ENCODE results near the gene DLL3. TPM values are rescaled to one million over a fixed set of nuclear protein-coding genes. Genes with fewer than 3 reads are reported as not detected.

Gene DLL3
- total and polyA plus RNA-seq, 9 of the 15 experiments (the other 6 are each of a cell fraction or from before 2014, with no cell fraction given), result 0.80 to 6.3 (median 1.2) TPM

DNA sequence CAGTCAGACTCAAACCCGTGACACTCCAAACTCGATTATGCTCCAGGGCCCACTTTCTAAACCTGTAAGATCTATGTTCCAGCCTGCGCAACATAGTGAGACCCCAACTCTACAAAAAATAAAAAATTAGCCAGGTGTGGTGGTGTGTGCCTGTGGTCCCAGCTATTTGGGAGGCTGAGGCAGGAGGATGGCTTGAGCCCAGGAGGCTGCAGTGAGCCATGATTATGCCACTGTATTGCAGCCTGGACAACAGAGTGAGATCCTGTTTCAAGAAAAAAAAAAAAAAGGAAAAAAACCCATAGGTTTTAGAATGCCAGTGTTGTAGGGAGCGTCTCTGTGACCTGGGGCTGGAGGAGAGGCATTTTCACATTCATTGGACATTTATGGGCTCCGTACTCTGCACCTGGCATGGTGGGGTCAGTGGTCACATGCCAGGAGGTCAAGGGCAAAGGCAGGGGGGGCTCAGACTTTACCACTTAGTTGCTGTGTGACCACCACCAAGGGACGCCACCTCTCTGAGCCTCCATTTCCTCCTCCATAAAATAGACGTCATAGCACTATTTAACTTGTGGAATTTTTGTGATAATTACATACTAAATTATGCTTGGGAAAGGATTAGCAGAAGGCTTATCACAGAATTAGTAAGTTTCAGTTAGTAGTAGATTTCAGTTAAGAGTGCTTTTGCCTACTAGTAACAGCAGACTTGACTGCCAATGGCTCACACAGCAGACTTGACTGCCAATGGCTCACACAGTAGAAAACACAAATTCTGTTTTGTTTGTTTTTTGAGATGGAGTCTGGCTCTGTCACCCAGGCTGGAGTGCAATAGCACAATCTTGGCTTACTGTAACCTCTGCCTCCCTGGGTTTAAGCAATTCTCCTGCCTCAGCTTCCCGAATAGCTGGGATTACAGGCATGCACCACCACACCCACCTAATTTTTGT is 22.1 kb downstream of the DLL3 start (continued):
- TF ChIP-seq HDAC2 (IDR thresholded peaks at IDR 0.05) (0 out of 2 replicates have a peak, but pooled peaks have one; percentile 20), CEBPB (tag; IDR thresholded peaks at IDR 0.05) (no peak), NEUROD1 (IDR thresholded peaks at IDR 0.05; ENCODE audit: borderline replicate concordance, low read depth, low read length, partially characterized antibody) (no peak), KDM1A (IDR thresholded peaks at IDR 0.05) (peak in 1 of 2 experiments; percentile 45; a peak in 2 of 4 replicates), POLR3G (IDR thresholded peaks at IDR 0.05; ENCODE audit: extremely low read depth, insufficient read length, insufficient replicate concordance) (no peak), ETV6 (IDR thresholded peaks at IDR 0.05; ENCODE audit: borderline replicate concordance in 1 of 2, low read depth in 2 of 2, low read length in 1 of 2) (no peak), ETV6 (CRISPR knock-in tag; IDR thresholded peaks at IDR 0.05; ENCODE audit: borderline replicate concordance) (no peak), ZNF134 (CRISPR knock-in tag; conservative IDR thresholded peaks at IDR 0.05) (no peak), MCM2 (IDR thresholded peaks at IDR 0.05; ENCODE audit: low read depth) (no peak), ZFP36 (IDR thresholded peaks at IDR 0.05; ENCODE audit: low read depth, low read length, partially characterized antibody) (peak; percentile 58), LCOR (CRISPR knock-in tag; IDR thresholded peaks at IDR 0.05) (no peak), RBM34 (IDR thresholded peaks at IDR 0.05; ENCODE audit: borderline replicate concordance, insufficient read depth, low read length) (no peak), ADNP (tag; IDR thresholded peaks at IDR 0.05) (0 out of 2 replicates have a peak, but pooled peaks have one; percentile 22), U2AF1 (optimal IDR thresholded peaks at IDR 0.05; ENCODE audit: low read depth, low read length) (no peak), HDAC6 (IDR thresholded peaks at IDR 0.05; ENCODE audit: low read depth, low read length) (no peak), RUNX1 (IDR thresholded peaks at IDR 0.05; ENCODE audit: low read depth) (no peak), FOXJ2 (tag; IDR thresholded peaks at IDR 0.05) (no peak), ESRRA (IDR thresholded peaks at IDR 0.05; ENCODE audit: borderline replicate concordance, low read depth) (no peak), GATA2 (CRISPR knock-in tag; IDR thresholded peaks at IDR 0.05) (no peak)
- TF ChIP-seq, protein P1, sequence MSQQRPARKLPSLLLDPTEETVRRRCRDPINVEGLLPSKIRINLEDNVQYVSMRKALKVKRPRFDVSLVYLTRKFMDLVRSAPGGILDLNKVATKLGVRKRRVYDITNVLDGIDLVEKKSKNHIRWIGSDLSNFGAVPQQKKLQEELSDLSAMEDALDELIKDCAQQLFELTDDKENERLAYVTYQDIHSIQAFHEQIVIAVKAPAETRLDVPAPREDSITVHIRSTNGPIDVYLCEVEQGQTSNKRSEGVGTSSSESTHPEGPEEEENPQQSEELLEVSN (IDR thresholded peaks at IDR 0.05; ENCODE audit: borderline replicate concordance in 1 of 2, extremely low read depth in 1 of 2, insufficient read depth in 1 of 2, insufficient read length in 1 of 2, low read depth in 1 of 2, low read length in 1 of 2, poor library complexity in 1 of 2, severe bottlenecking in 1 of 2), result no peak
- TF ChIP-seq, protein P2, sequence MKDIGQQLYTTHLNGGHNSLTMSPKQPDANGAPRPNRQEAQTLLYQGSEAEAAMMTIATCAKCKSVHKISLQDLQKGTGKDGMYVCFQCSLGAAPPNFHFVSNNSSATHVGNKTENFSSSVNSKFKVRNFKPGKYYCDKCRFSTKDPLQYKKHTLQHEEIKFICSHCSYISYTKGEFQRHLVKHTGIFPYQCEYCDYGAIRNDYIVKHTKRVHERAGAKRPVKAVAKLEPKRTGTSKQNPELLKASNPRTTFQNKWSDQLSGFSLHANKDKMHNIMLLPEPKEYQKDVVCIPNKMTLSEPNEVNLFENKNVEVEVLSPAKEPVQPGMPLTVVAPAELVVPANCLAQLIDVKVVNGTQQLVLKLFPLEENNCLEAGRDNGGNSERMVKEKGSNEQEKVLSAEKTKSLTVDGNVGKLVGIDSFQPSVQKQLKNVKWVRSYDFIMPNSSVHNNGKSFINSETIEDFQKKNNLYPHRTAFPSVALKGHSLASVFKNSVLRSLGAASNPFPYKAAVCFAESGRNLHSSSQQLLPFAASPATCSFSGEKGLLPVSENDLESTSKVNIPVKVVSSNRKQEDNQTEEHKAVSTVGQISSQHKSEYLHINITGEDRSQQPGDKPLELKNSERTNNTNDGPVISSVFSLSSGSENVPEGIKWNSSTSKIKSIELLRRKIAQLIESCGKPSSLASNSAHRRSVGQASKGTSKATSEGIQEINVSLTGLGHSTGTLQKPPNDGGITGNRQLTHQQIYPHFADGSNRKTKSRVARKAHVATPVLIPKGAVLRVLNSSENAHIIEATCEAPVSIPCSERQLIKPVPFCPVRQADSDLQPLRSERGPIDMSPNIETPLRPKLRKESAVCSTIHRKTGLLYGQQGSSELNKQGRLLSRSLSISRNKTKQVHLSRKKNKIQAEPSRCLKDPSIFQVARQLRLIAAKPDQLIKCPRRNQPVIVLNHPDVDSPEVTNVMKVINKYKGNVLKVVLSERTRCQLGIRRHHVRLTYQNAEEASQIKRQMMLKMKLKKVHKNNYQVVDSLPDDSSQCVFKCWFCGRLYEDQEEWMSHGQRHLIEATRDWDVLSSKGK (CRISPR knock-in tag; IDR thresholded peaks at IDR 0.05), result no peak
- TF ChIP-seq, protein P3, sequence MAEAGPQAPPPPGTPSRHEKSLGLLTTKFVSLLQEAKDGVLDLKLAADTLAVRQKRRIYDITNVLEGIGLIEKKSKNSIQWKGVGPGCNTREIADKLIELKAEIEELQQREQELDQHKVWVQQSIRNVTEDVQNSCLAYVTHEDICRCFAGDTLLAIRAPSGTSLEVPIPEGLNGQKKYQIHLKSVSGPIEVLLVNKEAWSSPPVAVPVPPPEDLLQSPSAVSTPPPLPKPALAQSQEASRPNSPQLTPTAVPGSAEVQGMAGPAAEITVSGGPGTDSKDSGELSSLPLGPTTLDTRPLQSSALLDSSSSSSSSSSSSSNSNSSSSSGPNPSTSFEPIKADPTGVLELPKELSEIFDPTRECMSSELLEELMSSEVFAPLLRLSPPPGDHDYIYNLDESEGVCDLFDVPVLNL (CRISPR knock-in tag; IDR thresholded peaks at IDR 0.05; ENCODE audit: low read depth), result no peak

Measured in K562 (cell line).